H1 (cell line): ENCODE results near the gene DLST. TPM values are rescaled to one million over a fixed set of nuclear protein-coding genes. Genes with fewer than 3 reads are reported as not detected.

Experiments
- CTCF ChIA-PET: fragments of 300-600 bp; sonication (Branson Sonifier 250); formaldehyde crosslinking; loops from one replicate; lab custom pipeline; 2021; ENCODE audit not compliant: partially characterized antibody; lab: Charles Lee
- POLR2A ChIA-PET: fragments of 300-600 bp; sonication (Branson Sonifier 250); formaldehyde crosslinking; loops from one replicate; lab custom pipeline; 2021; ENCODE audit warnings: inconsistent platforms; ENCODE audit not compliant: partially characterized antibody; lab: Charles Lee
- DNase-seq, 2 experiments: peaks; one replicate each; pipeline versions ENCODE4 v3.0.0 to v3.0.0-alpha.2; 2010 to 2022; ENCODE audit warnings: low spot score in 2 of 2, low read depth in 1 of 2, mixed read lengths in 1 of 2
- FAIRE-seq: peaks from 2 replicates; lab custom pipeline; 2011; peaks lifted over from hg19 to GRCh38; lab: Jason Lieb, UNC
- H2AFZ ChIP-seq: 2 replicates; pipeline ENCODE4 v1.8.1; 2012; ENCODE audit warnings: low read length, inconsistent platforms
- H2AK5ac ChIP-seq: 2 replicates; pipeline ENCODE4 v1.6.1; 2013; ENCODE audit warnings: low read depth, low read length
- H2BK120ac ChIP-seq: replicated peaks from 2 replicates; pipeline ENCODE3; 2013; ENCODE audit warnings: low read depth, low read length, inconsistent platforms
- H2BK12ac ChIP-seq: 2 replicates; pipeline ENCODE4 v1.6.1; 2013; ENCODE audit warnings: low read depth, low read length
- H2BK15ac ChIP-seq: 2 replicates; pipeline ENCODE4 v1.6.1; 2013; ENCODE audit warnings: low read length
- H2BK20ac ChIP-seq: 2 replicates; pipeline ENCODE4 v1.6.1; 2013; ENCODE audit warnings: low read length
- H2BK5ac ChIP-seq: 2 replicates; pipeline ENCODE4 v1.6.1; 2013; ENCODE audit warnings: low read depth, low read length
- H3K14ac ChIP-seq: 2 replicates; pipeline ENCODE4 v1.6.1; 2013; ENCODE audit warnings: inconsistent platforms; ENCODE audit not compliant: insufficient read length
- H3K18ac ChIP-seq: 2 replicates; pipeline ENCODE4 v1.6.1; 2013; ENCODE audit warnings: low read length; ENCODE audit errors: extremely low read depth
- H3K23ac ChIP-seq: 2 replicates; pipeline ENCODE4 v1.6.1; 2013; ENCODE audit warnings: inconsistent platforms; ENCODE audit not compliant: insufficient read length
- H3K23me2 ChIP-seq: 2 replicates; pipeline ENCODE4 v1.6.1; 2013; ENCODE audit warnings: low read depth, low read length
- H3K27ac ChIP-seq: 2 replicates; pipeline ENCODE4 v1.6.1; 2011; ENCODE audit warnings: low read depth, low read length, inconsistent platforms
- H3K27me3 ChIP-seq, 4 experiments: replicated peaks in 1 of 4; 1 replicate in 1 of 4; 2 replicates in 3 of 4; pipeline versions ENCODE4 v1.6.1 to v1.8.1; 2011 to 2013; ENCODE audit warnings: low read length in 3 of 4, mild to moderate bottlenecking in 3 of 4, inconsistent platforms in 2 of 4, mixed read lengths in 2 of 4, moderate library complexity in 1 of 4; ENCODE audit not compliant: control insufficient read depth in 3 of 4, insufficient read depth in 3 of 4; ENCODE audit errors: extremely low read depth in 1 of 4
- H3K36me3 ChIP-seq, 4 experiments: 2 replicates each; pipeline versions ENCODE4 v1.6.1 to v1.8.1; 2011 to 2013; ENCODE audit warnings: mild to moderate bottlenecking in 4 of 4, low read length in 3 of 4, moderate library complexity in 2 of 4, control low read depth in 1 of 4, inconsistent platforms in 1 of 4; ENCODE audit not compliant: insufficient read depth in 4 of 4, control insufficient read depth in 2 of 4
- H3K4ac ChIP-seq: replicated peaks from 2 replicates; pipeline ENCODE3; 2013; ENCODE audit warnings: low read length, low read depth, mixed read lengths, inconsistent platforms; ENCODE audit not compliant: insufficient read length
- H3K4me1 ChIP-seq, 4 experiments: replicated peaks in 1 of 4; 1 replicate in 1 of 4; 2 replicates in 3 of 4; pipeline versions ENCODE4 v1.6.1 to v1.8.1; 2011 to 2013; ENCODE audit warnings: low read length in 3 of 4, inconsistent platforms in 2 of 4, mixed read lengths in 1 of 4; ENCODE audit not compliant: insufficient read depth in 4 of 4, control insufficient read depth in 3 of 4
- H3K4me2 ChIP-seq, 2 experiments: 2 replicates each; pipeline versions ENCODE4 v1.6.1 to v1.8.1; 2011 to 2013; ENCODE audit warnings: low read depth in 2 of 2, low read length in 2 of 2, control low read depth in 1 of 2, inconsistent platforms in 1 of 2, mild to moderate bottlenecking in 1 of 2; ENCODE audit not compliant: insufficient read depth in 1 of 2
- H3K4me3 ChIP-seq, 4 experiments: fragments of 200-600, 300-600 bp in 1 of 4; sonication (generic), shearing (Covaris generic), sonication (Bioruptor Twin) in 1 of 4; 2 replicates each; pipeline versions ENCODE4 v1.5.1 to v1.8.1; 2011 to 2016; ENCODE audit warnings: low read length in 4 of 4, low read depth in 3 of 4, control low read depth in 2 of 4, inconsistent platforms in 2 of 4, mild to moderate bottlenecking in 2 of 4, mixed read lengths in 1 of 4, moderate library complexity in 1 of 4; ENCODE audit not compliant: insufficient read depth in 2 of 4; ENCODE audit errors: extremely low read depth in 1 of 4
- H3K56ac ChIP-seq: replicated peaks from 2 replicates; pipeline ENCODE3; 2013; ENCODE audit warnings: low read depth, mild to moderate bottlenecking, mixed read lengths, low read length, inconsistent platforms; ENCODE audit not compliant: insufficient read length
- H3K79me1 ChIP-seq: 2 replicates; pipeline ENCODE4 v1.6.1; 2013; ENCODE audit warnings: low read depth, low read length, control low read depth
- H3K79me2 ChIP-seq, 2 experiments: 2 replicates each; pipeline versions ENCODE4 v1.6.1 to v1.8.1; 2012 to 2013; ENCODE audit warnings: low read length in 2 of 2, mild to moderate bottlenecking in 2 of 2, inconsistent platforms in 1 of 2; ENCODE audit not compliant: insufficient read depth in 2 of 2, control insufficient read depth in 1 of 2
- H3K9ac ChIP-seq, 4 experiments: replicated peaks in 1 of 4; 1 replicate in 1 of 4; 2 replicates in 3 of 4; pipeline versions ENCODE4 v1.6.1 to v1.8.1; 2011 to 2013; ENCODE audit warnings: low read depth in 3 of 4, low read length in 3 of 4, control low read depth in 2 of 4, mild to moderate bottlenecking in 2 of 4, moderate library complexity in 2 of 4, inconsistent platforms in 1 of 4; ENCODE audit errors: extremely low read depth in 1 of 4
- H3K9me3 ChIP-seq, 2 experiments: 2 replicates each; pipeline versions ENCODE4 v1.6.1 to v1.8.1; 2012 to 2013; ENCODE audit warnings: mild to moderate bottlenecking in 2 of 2, moderate library complexity in 2 of 2, control low read depth in 1 of 2, inconsistent platforms in 1 of 2, low read depth in 1 of 2, low read length in 1 of 2, mixed read lengths in 1 of 2; ENCODE audit not compliant: insufficient read depth in 2 of 2
- H4K20me1 ChIP-seq, 2 experiments: replicated peaks in 1 of 2; 2 replicates each; pipeline versions ENCODE3 to v1.8.1; 2011 to 2013; ENCODE audit warnings: inconsistent platforms in 2 of 2, low read length in 2 of 2, mild to moderate bottlenecking in 1 of 2; ENCODE audit not compliant: insufficient read depth in 2 of 2, control insufficient read depth in 1 of 2
- H4K5ac ChIP-seq: 2 replicates; pipeline ENCODE4 v1.6.1; 2013; ENCODE audit warnings: low read length, low read depth, mixed read lengths, inconsistent platforms; ENCODE audit not compliant: insufficient read length
- H4K8ac ChIP-seq: 2 replicates; pipeline ENCODE4 v1.8.0; 2013; ENCODE audit warnings: mild to moderate bottlenecking, moderate library complexity, low read length, inconsistent platforms; ENCODE audit not compliant: insufficient read depth; ENCODE audit errors: extremely low read depth
- H4K91ac ChIP-seq: replicated peaks from 2 replicates; pipeline ENCODE3; 2013; ENCODE audit warnings: low read length, mixed read lengths, inconsistent platforms; ENCODE audit not compliant: insufficient read length
- CTBP2 ChIP-seq: IDR thresholded peaks from 2 replicates; pipeline ENCODE4 v1.7.0; 2011; ENCODE audit warnings: borderline replicate concordance, mild to moderate bottlenecking, moderate library complexity, mixed read lengths, low read length; ENCODE audit not compliant: insufficient read depth, insufficient read length
- FOSL1 ChIP-seq: IDR thresholded peaks from 2 replicates; pipeline ENCODE4 v1.6.1; 2011; ENCODE audit warnings: mild to moderate bottlenecking, low read depth, low read length, moderate library complexity; ENCODE audit not compliant: insufficient read depth
- GABPA ChIP-seq: IDR thresholded peaks from 2 replicates; pipeline ENCODE4 v1.6.1; 2011; ENCODE audit warnings: mild to moderate bottlenecking, low read length, moderate library complexity, borderline replicate concordance; ENCODE audit not compliant: insufficient read depth
- JUN ChIP-seq: IDR thresholded peaks from 2 replicates; pipeline ENCODE4 v1.6.1; 2011; ENCODE audit warnings: low read depth, mild to moderate bottlenecking, improper control_type of control experiment, low read length
- NANOG ChIP-seq: IDR thresholded peaks from 2 replicates; pipeline ENCODE4 v1.6.1; 2011; ENCODE audit warnings: low read length, low read depth, mild to moderate bottlenecking, inconsistent platforms; ENCODE audit not compliant: insufficient read depth, poor library complexity, severe bottlenecking
- POLR2A ChIP-seq, 2 experiments: IDR thresholded peaks; 1 replicate in 1 of 2; 2 replicates in 1 of 2; pipeline ENCODE4 v1.6.1; 2011; ENCODE audit warnings: low read depth in 2 of 2, low read length in 2 of 2, mild to moderate bottlenecking in 2 of 2; ENCODE audit errors: control extremely low read depth in 1 of 2
- SIX5 ChIP-seq: IDR thresholded peaks from 2 replicates; pipeline ENCODE4 v1.6.1; 2011; ENCODE audit warnings: mild to moderate bottlenecking, low read depth, low read length
- TAF7 ChIP-seq: optimal IDR thresholded peaks from 2 replicates; pipeline ENCODE3; 2011; ENCODE audit warnings: low read depth, mild to moderate bottlenecking, inconsistent platforms, low read length, moderate library complexity, borderline replicate concordance
- WGBS, 2 experiments: shearing (Covaris generic) in 1 of 2; methylation state at CpG; one replicate each; pipeline versions ENCODE4 v1.1.6 to v1.1.7; 2013 to 2015; ENCODE audit warnings: low lambda C conversion rate in 2 of 2, mixed read lengths in 2 of 2, inconsistent platforms in 1 of 2, low coverage in 1 of 2, missing lambda C conversion rate in 1 of 2; ENCODE audit not compliant: insufficient replicate concordance in 2 of 2, insufficient coverage in 1 of 2, insufficient read length in 1 of 2; ENCODE audit errors: extremely low coverage in 1 of 2, missing lambda C conversion rate in 1 of 2; 5-methylcytosine and 5-hydroxymethylcytosine counted together
- polyA plus RNA-seq, 7 experiments: library from polyadenylated mRNA; depleted of rRNA in 3 of 7; stranded (reverse) in 5 of 7; unstranded in 2 of 7; fragments of >200 nt in 5 of 7; fragments of 200-250 nt in 2 of 7; gene quantifications; 1 replicate in 5 of 7; 2 replicates in 1 of 7; 4 replicates in 1 of 7; pipeline versions ENCODE4 v1.2.1 to v1.2.3, GENCODE V29; 2011 to 2013; ENCODE audit warnings: missing spikeins in 2 of 7, mixed read lengths in 2 of 7
- total RNA-seq: library from RNA; stranded (reverse); fragmentation: NEBNext Ultra II Directional; extraction: Animal tissue kit (Norgen Biotek cat#: 25700); gene quantifications from 2 replicates; pipeline ENCODE4 v1.2.1, GENCODE V29; 2021
- TF ChIP-seq, protein P1 (sequence below), 3 experiments: IDR thresholded peaks; 1 replicate in 2 of 3; 2 replicates in 1 of 3; pipeline versions ENCODE4 v1.5.1 to v1.6.1; 2011; ENCODE audit warnings: low read length in 3 of 3, mild to moderate bottlenecking in 3 of 3, inconsistent platforms in 2 of 3, low read depth in 1 of 3, moderate library complexity in 1 of 3; ENCODE audit not compliant: insufficient read depth in 1 of 3; ENCODE audit errors: control extremely low read depth in 1 of 3
- TF ChIP-seq, protein P2 (sequence below): IDR thresholded peaks from 2 replicates; pipeline ENCODE4 v1.6.1; 2012; ENCODE audit warnings: inconsistent platforms

Gene DLST
- total and polyA plus RNA-seq, 2 of the 8 experiments (the other 6 are each of a cell fraction or from before 2014, with no cell fraction given): 96.5 to 117 TPM

DNA sequence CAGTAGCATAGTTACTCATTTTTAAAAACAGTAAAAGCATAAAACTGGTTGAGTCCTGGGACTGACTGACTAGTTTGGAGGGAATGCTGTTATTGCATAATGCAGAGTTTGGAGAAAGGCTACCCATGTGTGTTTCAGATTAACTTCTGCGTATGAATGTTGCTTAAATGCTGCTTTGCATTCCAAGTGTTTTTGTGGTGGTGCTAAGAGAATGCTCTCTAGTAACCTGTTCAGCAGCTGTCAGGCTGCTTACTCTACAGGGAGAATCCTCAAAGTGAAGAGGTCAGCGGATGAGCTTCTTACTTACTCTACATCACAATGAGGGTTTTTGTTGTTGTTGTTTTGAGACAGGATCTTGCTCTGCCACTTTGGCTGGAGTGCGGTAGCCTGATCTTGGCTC is 4.3 kb downstream of the DLST start:
- no peak overlapping the region for H4K8ac ChIP-seq
- no peak overlapping the region for H3K14ac ChIP-seq
- H3K4me3 ChIP-seq: peak overlapping the region in 2 of 4 experiments; percentile 17 to 42; a peak in 3 of 8 replicates
- no peak overlapping the region for H3K56ac ChIP-seq
- H3K4me2 ChIP-seq: peak overlapping the region; percentile 61 to 65
- H3K79me2 ChIP-seq: peaks cover 22 to 72% of the 10 kb centered on the region in 2 experiments
- H2BK12ac ChIP-seq: peak overlapping the region; percentile 82; the same call in 1 of the 2 replicates
- H2BK5ac ChIP-seq: no peak overlapping the region; the same call in 1 of the 2 replicates
- FAIRE-seq: peak; percentile 82
- no peaks in the 10 kb centered on the region for H3K9me3 ChIP-seq
- no peak overlapping the region for H2BK20ac ChIP-seq
- no peak overlapping the region for H4K91ac ChIP-seq
- no peak overlapping the region for H3K9ac ChIP-seq
- no peak overlapping the region for H3K23ac ChIP-seq
- H3K27ac ChIP-seq: peak overlapping the region; percentile 17; the same call in 1 of the 2 replicates
- H3K4me1 ChIP-seq: peaks cover 13 to 32% (median 22%) of the 10 kb centered on the region in 4 experiments
- H2AFZ ChIP-seq: no peak overlapping the region
- 3% methylated on average over 3 of the region's 3 CpGs; no CpG with 5 or more reads in 1 of the 2 experiments for WGBS, 2 experiments
- peaks cover 11% of the 10 kb centered on the region for H3K79me1 ChIP-seq
- H3K27me3 ChIP-seq: no peaks in the 10 kb centered on the region
- peaks cover 5 to 23% (median 11%) of the 10 kb centered on the region in 4 experiments for H3K36me3 ChIP-seq
- peak overlapping the region; percentile 70; the same call in 1 of the 2 replicates for H2AK5ac ChIP-seq
- no peak overlapping the region for H2BK15ac ChIP-seq
- no peak overlapping the region for H3K18ac ChIP-seq
- peaks cover 7% of the 10 kb centered on the region for H3K23me2 ChIP-seq
- H4K20me1 ChIP-seq: peaks cover 6 to 28% of the 10 kb centered on the region in 2 experiments
- no peak overlapping the region for H3K4ac ChIP-seq
- POLR2A ChIA-PET: interaction anchor here (0.7 to 6.8 kb wide), 16 partner anchors 11 to 393 kb away, joined by 3 to 57 read pairs (median 4); partner anchors contain the start of genes FOS, PGF, PROX2 and YLPM1
- no peak overlapping the region for H4K5ac ChIP-seq
- CTCF ChIA-PET: interaction anchor here (0.8 to 17.5 kb wide), 5 partner anchors 14 to 109 kb away, joined by 3 to 364 read pairs (median 5); partner anchors contain the start of gene RPS6KL1
- H2BK120ac ChIP-seq: no peak overlapping the region
- DNase-seq: no peak
- TF ChIP-seq FOSL1 (no peak), POLR2A (IDR thresholded peaks at IDR 0.05; ENCODE audit: control extremely low read depth in 1 of 2, low read depth in 2 of 2, low read length in 2 of 2) (no peak), JUN (0 out of 2 replicates have a peak, but pooled peaks have one; percentile 8), GABPA (no peak), SIX5 (no peak), CTBP2 (no peak), NANOG (peak; percentile 27), TAF7 (peak; percentile 50)
- TF ChIP-seq, protein P1, sequence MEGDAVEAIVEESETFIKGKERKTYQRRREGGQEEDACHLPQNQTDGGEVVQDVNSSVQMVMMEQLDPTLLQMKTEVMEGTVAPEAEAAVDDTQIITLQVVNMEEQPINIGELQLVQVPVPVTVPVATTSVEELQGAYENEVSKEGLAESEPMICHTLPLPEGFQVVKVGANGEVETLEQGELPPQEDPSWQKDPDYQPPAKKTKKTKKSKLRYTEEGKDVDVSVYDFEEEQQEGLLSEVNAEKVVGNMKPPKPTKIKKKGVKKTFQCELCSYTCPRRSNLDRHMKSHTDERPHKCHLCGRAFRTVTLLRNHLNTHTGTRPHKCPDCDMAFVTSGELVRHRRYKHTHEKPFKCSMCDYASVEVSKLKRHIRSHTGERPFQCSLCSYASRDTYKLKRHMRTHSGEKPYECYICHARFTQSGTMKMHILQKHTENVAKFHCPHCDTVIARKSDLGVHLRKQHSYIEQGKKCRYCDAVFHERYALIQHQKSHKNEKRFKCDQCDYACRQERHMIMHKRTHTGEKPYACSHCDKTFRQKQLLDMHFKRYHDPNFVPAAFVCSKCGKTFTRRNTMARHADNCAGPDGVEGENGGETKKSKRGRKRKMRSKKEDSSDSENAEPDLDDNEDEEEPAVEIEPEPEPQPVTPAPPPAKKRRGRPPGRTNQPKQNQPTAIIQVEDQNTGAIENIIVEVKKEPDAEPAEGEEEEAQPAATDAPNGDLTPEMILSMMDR (IDR thresholded peaks at IDR 0.05; ENCODE audit: control extremely low read depth in 1 of 3, insufficient read depth in 1 of 3, low read depth in 1 of 3, low read length in 3 of 3): no peak
- TF ChIP-seq, protein P2, sequence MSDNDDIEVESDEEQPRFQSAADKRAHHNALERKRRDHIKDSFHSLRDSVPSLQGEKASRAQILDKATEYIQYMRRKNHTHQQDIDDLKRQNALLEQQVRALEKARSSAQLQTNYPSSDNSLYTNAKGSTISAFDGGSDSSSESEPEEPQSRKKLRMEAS: no peak
